Measurements from ENCODE around the gene REC8. TPM values are rescaled to one million over a fixed set of nuclear protein-coding genes. Genes with fewer than 3 reads are reported as not detected.

Gene REC8
- total and polyA plus RNA-seq, 2 of the 13 experiments (the other 11 are each of a cell fraction or from before 2014, with no cell fraction given), result 3.4 to 14.7 TPM

GRCh38 chr14:24215495-24216344, 43.8 kb downstream of the REC8 start, which contains the start of gene MDP1 (continued):
- TF ChIP-seq ZBTB21 (CRISPR knock-in tag; IDR thresholded peaks at IDR 0.05), result peak; percentile 93
- TF ChIP-seq ZNF780A (CRISPR knock-in tag; IDR thresholded peaks at IDR 0.05), result peak; percentile 95; the same call in 1 of the 2 replicates
- TF ChIP-seq ZNF136 (CRISPR knock-in tag; IDR thresholded peaks at IDR 0.05; ENCODE audit: low read depth), result no peak; the same call in 1 of the 2 replicates
- TF ChIP-seq FOXK1 (CRISPR knock-in tag; IDR thresholded peaks at IDR 0.05; ENCODE audit: borderline replicate concordance, low read depth), result peak; percentile 99
- TF ChIP-seq ZNF678 (CRISPR knock-in tag; IDR thresholded peaks at IDR 0.05), result peak; percentile 68
- TF ChIP-seq THYN1 (CRISPR knock-in tag; IDR thresholded peaks at IDR 0.05; ENCODE audit: borderline replicate concordance, low read depth), result peak; percentile 96; the same call in 1 of the 2 replicates
- peak; percentile 100 for TF ChIP-seq HOMEZ (CRISPR knock-in tag; IDR thresholded peaks at IDR 0.05; ENCODE audit: low read depth)
- peak; percentile 99 for TF ChIP-seq ZNF761 (CRISPR knock-in tag; conservative IDR thresholded peaks at IDR 0.05)
- peak; percentile 5 to 44; a peak in 3 of 4 replicates for TF ChIP-seq NR2F1 (CRISPR knock-in tag; IDR thresholded peaks at IDR 0.05)
- TF ChIP-seq RFX5 (IDR thresholded peaks at IDR 0.05; ENCODE audit: low read depth, low read length), result peak; percentile 70; the same call in 1 of the 2 replicates
- peak; percentile 96 for TF ChIP-seq GATAD2A (CRISPR knock-in tag; IDR thresholded peaks at IDR 0.05)
- TF ChIP-seq ZNF296 (CRISPR knock-in tag; conservative IDR thresholded peaks at IDR 0.05), result no peak
- TF ChIP-seq SMARCC2 (IDR thresholded peaks at IDR 0.05), result no peak
- peak; percentile 94 for TF ChIP-seq HBP1 (CRISPR knock-in tag; IDR thresholded peaks at IDR 0.05; ENCODE audit: low read depth)
- no peak for TF ChIP-seq TCF7L2 (IDR thresholded peaks at IDR 0.05; ENCODE audit: low read depth, low read length)
- TF ChIP-seq GPBP1L1 (CRISPR knock-in tag; IDR thresholded peaks at IDR 0.05), result no peak
- peak; percentile 98 for TF ChIP-seq KLF9 (CRISPR knock-in tag; IDR thresholded peaks at IDR 0.05; ENCODE audit: low read depth)
- peak; percentile 53; the same call in 1 of the 2 replicates for TF ChIP-seq ZNF646 (CRISPR knock-in tag; IDR thresholded peaks at IDR 0.05)

Data from HepG2 (cell line).